ENCODE results near the gene RBM10. TPM values are rescaled to one million over a fixed set of nuclear protein-coding genes. Genes with fewer than 3 reads are reported as not detected.

Gene RBM10
- total and polyA plus RNA-seq, 2 donors (not counting 1 experiment from before 2014, with no cell fraction given), result 48.7 to 51.6 TPM

- no peaks in the 10 kb centered on the region for H3K9me3 Mint-ChIP-seq (ENCODE audit: insufficient read depth)
- H3K27me3 ChIP-seq (replicated peaks in 1 of 4; ENCODE audit: control extremely low read depth in 1 of 4, control insufficient read depth in 3 of 4, insufficient read depth in 4 of 4, low read length in 3 of 4), result no peaks in the 10 kb centered on the region
- peaks cover 0 to 3% of the 10 kb centered on the region in 2 donors for H3K4me1 ChIP-seq (ENCODE audit: control insufficient read depth in 2 of 2, insufficient read depth in 2 of 2, low read length in 2 of 2)
- H3K9me3 ChIP-seq (ENCODE audit: control extremely low read depth in 1 of 3, control insufficient read depth in 2 of 3, insufficient read depth in 1 of 3, low read length in 2 of 3), result no peaks in the 10 kb centered on the region
- peaks cover 17% of the 10 kb centered on the region for H4K20me1 ChIP-seq (ENCODE audit: control insufficient read depth, insufficient read depth, low read length, poor library complexity, severe bottlenecking)
- H3K79me2 ChIP-seq (ENCODE audit: control insufficient read depth, insufficient read depth, low read length), result peaks cover 4% of the 10 kb centered on the region
- no peak overlapping the region for H3K27ac ChIP-seq (ENCODE audit: low read length in 2 of 2)
- POLR2A ChIA-PET, result no interaction called here
- WGBS (ENCODE audit: insufficient coverage), result 91% methylated on average over 5 of the region's 6 CpGs
- H3K9ac ChIP-seq (ENCODE audit: low read length), result no peak overlapping the region
- no peak overlapping the region for H3K4me3 Mint-ChIP-seq
- intact Hi-C loops (cut with micrococcal nuclease), result no loop called here
- no peak for ATAC-seq (ENCODE audit: low read depth)
- H2AFZ ChIP-seq (ENCODE audit: insufficient read depth, low read depth, low read length, poor library complexity, severe bottlenecking), result no peak overlapping the region
- CTCF ChIA-PET, result no interaction called here
- H3K27ac Mint-ChIP-seq, result no peak overlapping the region
- DNase-seq, result no peak
- H3K4me3 ChIP-seq (ENCODE audit: control extremely low read depth in 1 of 5, extremely low read depth in 1 of 5, insufficient read depth in 1 of 5, low read depth in 2 of 5, low read length in 4 of 5), result no peak overlapping the region
- TF ChIP-seq EZH2 (IDR thresholded peaks at IDR 0.05; ENCODE audit: borderline replicate concordance, insufficient read depth, low read depth, low read length, poor library complexity, severe bottlenecking) (no peak), CTCF (IDR thresholded peaks at IDR 0.05) (no peak)
- H3K36me3 ChIP-seq (replicated peaks in 1 of 2; ENCODE audit: control extremely low read depth in 1 of 2, control insufficient read depth in 1 of 2, extremely low read depth in 1 of 2, insufficient read depth in 2 of 2, low read length in 1 of 2), result peaks cover 0 to 42% of the 10 kb centered on the region in 2 experiments
- no peaks in the 10 kb centered on the region for H3K27me3 Mint-ChIP-seq
- no peak overlapping the region for H3K4me2 ChIP-seq (replicated peaks; ENCODE audit: low read depth, low read length, poor library complexity, severe bottlenecking)
- peaks cover 6% of the 10 kb centered on the region for H3K4me1 Mint-ChIP-seq
Observed at GRCh38 chrX:47226071-47226470, 81.0 kb downstream of the RBM10 start.

GRCh38 chrX:47226531-47227333 is 81.7 kb downstream of the RBM10 start:
- Mint-ChIP-seq H3K27me3 (no peaks in the 10 kb centered on the region), H3K27ac (no peak overlapping the region), H3K4me1 (peaks cover 5% of the 10 kb centered on the region), H3K4me3 (no peak overlapping the region), H3K9me3 (ENCODE audit: insufficient read depth) (no peaks in the 10 kb centered on the region)
- H3K4me1 ChIP-seq (ENCODE audit: control insufficient read depth in 2 of 2, insufficient read depth in 2 of 2, low read length in 2 of 2), result no peaks in the 10 kb centered on the region
- no peaks in the 10 kb centered on the region for H3K9me3 ChIP-seq (ENCODE audit: control extremely low read depth in 1 of 3, control insufficient read depth in 2 of 3, insufficient read depth in 1 of 3, low read length in 2 of 3)
- WGBS (ENCODE audit: insufficient coverage), result no CpG with 5 or more reads among the region's 19 CpGs
- TF ChIP-seq CTCF (IDR thresholded peaks at IDR 0.05) (no peak), EZH2 (IDR thresholded peaks at IDR 0.05; ENCODE audit: borderline replicate concordance, insufficient read depth, low read depth, low read length, poor library complexity, severe bottlenecking) (no peak)
- ChIA-PET POLR2A (no interaction called here), CTCF (no interaction called here)
- H3K4me2 ChIP-seq (replicated peaks; ENCODE audit: low read depth, low read length, poor library complexity, severe bottlenecking), result no peak overlapping the region
- no peak overlapping the region for H3K4me3 ChIP-seq (ENCODE audit: control extremely low read depth in 1 of 5, extremely low read depth in 1 of 5, insufficient read depth in 1 of 5, low read depth in 2 of 5, low read length in 4 of 5)
- DNase-seq, result no peak
- no peak overlapping the region for H2AFZ ChIP-seq (ENCODE audit: insufficient read depth, low read depth, low read length, poor library complexity, severe bottlenecking)
- no peak overlapping the region for H3K9ac ChIP-seq (ENCODE audit: low read length)
- peaks cover 0 to 42% of the 10 kb centered on the region in 2 experiments for H3K36me3 ChIP-seq (replicated peaks in 1 of 2; ENCODE audit: control extremely low read depth in 1 of 2, control insufficient read depth in 1 of 2, extremely low read depth in 1 of 2, insufficient read depth in 2 of 2, low read length in 1 of 2)
- H4K20me1 ChIP-seq (ENCODE audit: control insufficient read depth, insufficient read depth, low read length, poor library complexity, severe bottlenecking), result peaks cover 15% of the 10 kb centered on the region
- ATAC-seq (ENCODE audit: low read depth), result no peak
- no peaks in the 10 kb centered on the region for H3K27me3 ChIP-seq (replicated peaks in 1 of 4; ENCODE audit: control extremely low read depth in 1 of 4, control insufficient read depth in 3 of 4, insufficient read depth in 4 of 4, low read length in 3 of 4)
- H3K79me2 ChIP-seq (ENCODE audit: control insufficient read depth, insufficient read depth, low read length), result no peaks in the 10 kb centered on the region
- no peak overlapping the region for H3K27ac ChIP-seq (ENCODE audit: low read length in 2 of 2)
- intact Hi-C loops (cut with micrococcal nuclease), result no loop called here
